Measurements from ENCODE around the gene PCBP2. TPM values are rescaled to one million over a fixed set of nuclear protein-coding genes. Genes with fewer than 3 reads are reported as not detected.

The PCBP2 gene
- total and polyA plus RNA-seq, 2 donors (not counting 3 experiments of a cell fraction or from before 2014, with no cell fraction given), result 526 to 995 TPM

DNA sequence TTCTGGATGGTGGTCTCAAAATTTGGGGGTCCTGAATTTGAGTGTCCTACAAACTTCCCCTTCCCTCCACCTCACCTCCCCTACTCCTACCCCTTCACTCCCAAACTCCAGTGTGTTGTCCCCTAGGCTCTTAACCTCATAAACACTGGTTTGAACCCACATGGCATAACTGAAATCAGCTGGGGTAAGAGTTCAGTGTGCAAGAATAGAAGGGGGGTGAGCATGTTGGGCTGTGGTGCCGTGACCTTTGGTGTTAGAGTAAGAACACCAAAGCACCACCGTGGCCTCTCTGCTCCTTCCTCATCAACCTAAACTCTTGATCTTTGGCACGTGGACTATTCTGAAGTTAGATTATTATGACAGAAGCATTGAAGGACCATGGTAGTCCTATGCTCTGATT, 11.0 kb downstream of the PCBP2 start:
- dilution Hi-C loops (cut with MboI; ENCODE audit: extremely low pct_ligation_motif_present, low sequenced_read_pairs), result no loop called here
- Histone ChIP-seq H3K27me3 (ENCODE audit: control insufficient read depth in 2 of 2, insufficient read depth in 2 of 2, low read length in 2 of 2) (no peaks in the 10 kb centered on the region), H3K4me2 (ENCODE audit: insufficient read depth, low read length) (no peak overlapping the region), H3K27ac (ENCODE audit: insufficient read depth, low read depth, low read length) (no peak overlapping the region), H3K4me3 (replicated peaks in 1 of 3; ENCODE audit: insufficient read depth in 1 of 3, low read depth in 1 of 3, low read length in 3 of 3) (no peak overlapping the region), H3K79me2 (ENCODE audit: control insufficient read depth, insufficient read depth, low read length) (peaks cover 89% of the 10 kb centered on the region), H3K36me3 (ENCODE audit: control insufficient read depth in 2 of 2, extremely low read depth in 1 of 2, insufficient read depth in 2 of 2, low read length in 2 of 2) (peaks cover 70 to 87% of the 10 kb centered on the region in 2 experiments), H3K4me1 (ENCODE audit: control insufficient read depth, extremely low read depth, insufficient read depth, low read length) (no peaks in the 10 kb centered on the region), H3K9me3 (replicated peaks; ENCODE audit: control insufficient read depth, insufficient read depth, low read length) (no peaks in the 10 kb centered on the region), H2AFZ (ENCODE audit: low read depth, low read length) (no peak overlapping the region), H4K20me1 (replicated peaks; ENCODE audit: control insufficient read depth, extremely low read depth, insufficient read depth, low read length) (peaks cover 24% of the 10 kb centered on the region), H3K9me1 (replicated peaks; ENCODE audit: control insufficient read depth, extremely low read depth, insufficient read depth, low read length) (no peaks in the 10 kb centered on the region), H3K9ac (replicated peaks; ENCODE audit: extremely low read depth, insufficient read depth, low read length) (no peak overlapping the region)
- ChIA-PET CTCF (interaction anchor here (1.2 kb wide), 1 partner anchor 14 kb away, joined by 6 read pairs; no protein-coding TSS in a partner anchor), POLR2A (no interaction called here)
- intact Hi-C loops (cut with micrococcal nuclease), result no loop called here
- FAIRE-seq (no peak), DNase-seq (ENCODE audit: low read depth, low spot score) (no peak)
- BruUV-seq (replicated peaks), result no TSS peak
- TF ChIP-seq POLR2AphosphoS5 (IDR thresholded peaks at IDR 0.05; ENCODE audit: insufficient read depth, low read depth, low read length), result no peak
- TF ChIP-seq FOS (IDR thresholded peaks at IDR 0.05; ENCODE audit: borderline replicate concordance, insufficient read depth, low read length), result no peak
- no peak for TF ChIP-seq MYC (IDR thresholded peaks at IDR 0.05; ENCODE audit: low read depth, low read length)
- TF ChIP-seq EZH2 (IDR thresholded peaks at IDR 0.05; ENCODE audit: borderline replicate concordance, low read depth, low read length, severe bottlenecking), result no peak
- no peak for TF ChIP-seq POLR2A (IDR thresholded peaks at IDR 0.05; ENCODE audit: low read depth, low read length)
- TF ChIP-seq, protein P1, sequence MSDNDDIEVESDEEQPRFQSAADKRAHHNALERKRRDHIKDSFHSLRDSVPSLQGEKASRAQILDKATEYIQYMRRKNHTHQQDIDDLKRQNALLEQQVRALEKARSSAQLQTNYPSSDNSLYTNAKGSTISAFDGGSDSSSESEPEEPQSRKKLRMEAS (IDR thresholded peaks at IDR 0.05; ENCODE audit: insufficient read depth, insufficient read length), result no peak
- no peak for TF ChIP-seq JUN (IDR thresholded peaks at IDR 0.05; ENCODE audit: borderline replicate concordance, insufficient read depth, insufficient read length, low read depth)
- no peak for TF ChIP-seq GATA2 (IDR thresholded peaks at IDR 0.05; ENCODE audit: insufficient read depth, insufficient read length, low read depth, low read length)
- no peak for TF ChIP-seq CTCF (IDR thresholded peaks at IDR 0.05; ENCODE audit: extremely low read depth in 1 of 2, insufficient read depth in 1 of 2, low read depth in 1 of 2, low read length in 2 of 2)

All from endothelial cell of umbilical vein (primary cell).